GM12873 (cell line): Measurements from ENCODE around the gene ZNF385A.

Source experiments
- TF ChIP-seq, protein P1 (sequence below): IDR thresholded peaks from 2 replicates; pipeline ENCODE4 v1.5.1; 2012; ENCODE audit warnings: low read depth, mild to moderate bottlenecking, moderate library complexity, low read length, control low read depth; ENCODE audit not compliant: insufficient read depth; ENCODE audit errors: missing control alignments

Gene ZNF385A

DNA sequence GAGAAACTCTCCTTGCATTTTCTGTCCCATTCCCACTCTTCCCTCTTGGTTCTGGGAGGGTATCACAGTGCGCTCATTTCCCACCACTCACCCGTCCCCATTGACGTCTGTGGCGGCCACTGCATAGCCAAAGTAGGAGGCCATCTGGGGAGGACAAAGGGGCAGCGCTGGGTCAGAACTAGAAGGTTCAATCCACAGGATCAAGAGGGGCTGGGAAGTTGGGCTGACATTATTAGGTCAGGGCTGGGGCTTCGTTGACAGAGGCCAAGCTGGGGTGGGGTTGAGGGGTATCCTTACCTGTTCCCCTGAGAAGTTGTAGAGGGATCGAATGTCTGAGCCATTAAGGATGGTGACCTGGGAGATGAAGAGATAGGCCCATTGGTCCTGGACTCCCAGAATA is 21.0 kb upstream of the ZNF385A start:
- TF ChIP-seq, protein P1, sequence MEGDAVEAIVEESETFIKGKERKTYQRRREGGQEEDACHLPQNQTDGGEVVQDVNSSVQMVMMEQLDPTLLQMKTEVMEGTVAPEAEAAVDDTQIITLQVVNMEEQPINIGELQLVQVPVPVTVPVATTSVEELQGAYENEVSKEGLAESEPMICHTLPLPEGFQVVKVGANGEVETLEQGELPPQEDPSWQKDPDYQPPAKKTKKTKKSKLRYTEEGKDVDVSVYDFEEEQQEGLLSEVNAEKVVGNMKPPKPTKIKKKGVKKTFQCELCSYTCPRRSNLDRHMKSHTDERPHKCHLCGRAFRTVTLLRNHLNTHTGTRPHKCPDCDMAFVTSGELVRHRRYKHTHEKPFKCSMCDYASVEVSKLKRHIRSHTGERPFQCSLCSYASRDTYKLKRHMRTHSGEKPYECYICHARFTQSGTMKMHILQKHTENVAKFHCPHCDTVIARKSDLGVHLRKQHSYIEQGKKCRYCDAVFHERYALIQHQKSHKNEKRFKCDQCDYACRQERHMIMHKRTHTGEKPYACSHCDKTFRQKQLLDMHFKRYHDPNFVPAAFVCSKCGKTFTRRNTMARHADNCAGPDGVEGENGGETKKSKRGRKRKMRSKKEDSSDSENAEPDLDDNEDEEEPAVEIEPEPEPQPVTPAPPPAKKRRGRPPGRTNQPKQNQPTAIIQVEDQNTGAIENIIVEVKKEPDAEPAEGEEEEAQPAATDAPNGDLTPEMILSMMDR: no peak

DNA sequence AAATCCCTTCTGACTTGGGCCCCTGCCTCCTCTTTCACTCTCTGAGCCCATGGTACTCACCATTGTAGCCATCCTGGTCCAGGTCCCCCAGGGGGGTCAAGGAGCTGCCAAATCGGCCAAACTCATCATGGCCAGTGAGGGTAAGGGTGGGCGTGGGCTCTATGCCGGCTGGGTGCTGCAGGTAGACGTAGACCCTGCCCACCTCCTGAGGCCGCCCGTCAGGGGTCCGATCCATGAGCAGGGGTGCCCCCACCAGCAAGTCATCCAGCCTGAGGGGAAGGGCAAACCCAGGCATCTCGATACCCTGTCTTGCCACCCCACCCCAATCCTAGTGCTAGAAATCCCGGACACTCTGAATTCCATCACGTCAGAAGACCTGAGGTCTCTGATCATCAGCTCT is 20.6 kb upstream of the ZNF385A start:
- TF ChIP-seq, protein P1: no peak

DNA sequence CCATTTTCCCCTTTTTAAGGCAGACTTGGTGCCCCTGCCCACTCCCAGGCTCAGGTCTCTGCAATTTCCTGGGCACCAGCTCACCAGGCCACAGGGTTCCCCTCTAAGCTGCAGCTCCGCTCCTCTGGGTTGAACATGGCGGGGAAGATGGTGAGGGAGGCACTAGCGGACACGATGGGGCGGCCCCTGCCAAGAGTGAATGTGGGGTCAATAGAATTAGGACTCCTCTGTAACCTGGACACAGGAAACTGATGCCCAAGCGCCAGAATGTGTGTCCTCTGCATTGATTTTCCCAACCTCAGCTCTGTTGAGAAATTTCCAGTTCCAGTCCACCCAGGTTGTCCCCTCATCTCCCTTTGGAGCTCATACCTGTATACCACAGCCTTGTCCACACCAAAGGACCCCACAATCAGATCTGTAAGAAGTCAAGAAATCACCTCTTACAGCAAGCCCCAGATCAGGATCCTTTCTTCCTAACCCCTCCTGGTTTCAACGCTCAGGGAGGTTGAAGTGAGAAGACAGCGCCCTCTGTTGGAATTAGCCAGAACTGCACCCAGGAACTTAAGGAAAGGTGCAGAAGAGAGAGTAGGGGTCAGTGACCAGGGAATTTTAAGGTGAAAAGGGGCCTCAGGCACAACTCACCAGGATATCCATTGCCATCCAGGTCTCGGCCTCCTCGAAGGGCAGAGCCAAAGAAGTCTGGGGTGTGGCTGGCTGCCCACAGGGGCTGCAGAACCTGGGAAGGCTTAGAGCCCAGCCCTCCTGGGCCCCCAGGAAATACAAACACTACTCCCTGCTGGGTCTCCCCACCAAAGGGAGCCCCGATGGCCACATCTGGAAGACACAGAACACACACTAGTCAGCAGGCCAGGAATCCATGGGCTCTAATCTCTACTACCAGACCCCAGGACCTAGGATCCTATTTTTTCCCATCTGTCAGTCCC is 19.8 kb upstream of the ZNF385A start:
- TF ChIP-seq, protein P1: peak; percentile 95

DNA sequence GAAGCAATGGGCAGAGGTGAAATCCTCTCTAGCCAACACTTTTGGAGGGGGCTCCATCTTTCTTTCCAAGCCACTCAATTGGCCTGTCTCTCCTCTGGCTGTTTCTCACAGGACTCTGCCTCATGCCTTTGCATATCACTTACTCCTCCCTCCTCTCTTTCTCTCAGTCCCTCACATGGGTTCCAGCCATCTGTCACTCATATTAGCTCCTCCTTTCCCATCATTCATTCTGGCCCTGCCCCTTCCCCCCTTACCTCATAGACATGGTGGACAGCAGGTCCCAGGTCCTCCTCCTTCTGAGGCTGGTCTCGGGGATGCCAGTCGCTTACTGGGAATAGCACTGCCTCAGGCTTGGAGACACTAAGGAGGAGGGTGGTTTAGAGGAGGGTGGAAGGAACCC is 16.6 kb upstream of the ZNF385A start:
- TF ChIP-seq, protein P1: no peak

DNA sequence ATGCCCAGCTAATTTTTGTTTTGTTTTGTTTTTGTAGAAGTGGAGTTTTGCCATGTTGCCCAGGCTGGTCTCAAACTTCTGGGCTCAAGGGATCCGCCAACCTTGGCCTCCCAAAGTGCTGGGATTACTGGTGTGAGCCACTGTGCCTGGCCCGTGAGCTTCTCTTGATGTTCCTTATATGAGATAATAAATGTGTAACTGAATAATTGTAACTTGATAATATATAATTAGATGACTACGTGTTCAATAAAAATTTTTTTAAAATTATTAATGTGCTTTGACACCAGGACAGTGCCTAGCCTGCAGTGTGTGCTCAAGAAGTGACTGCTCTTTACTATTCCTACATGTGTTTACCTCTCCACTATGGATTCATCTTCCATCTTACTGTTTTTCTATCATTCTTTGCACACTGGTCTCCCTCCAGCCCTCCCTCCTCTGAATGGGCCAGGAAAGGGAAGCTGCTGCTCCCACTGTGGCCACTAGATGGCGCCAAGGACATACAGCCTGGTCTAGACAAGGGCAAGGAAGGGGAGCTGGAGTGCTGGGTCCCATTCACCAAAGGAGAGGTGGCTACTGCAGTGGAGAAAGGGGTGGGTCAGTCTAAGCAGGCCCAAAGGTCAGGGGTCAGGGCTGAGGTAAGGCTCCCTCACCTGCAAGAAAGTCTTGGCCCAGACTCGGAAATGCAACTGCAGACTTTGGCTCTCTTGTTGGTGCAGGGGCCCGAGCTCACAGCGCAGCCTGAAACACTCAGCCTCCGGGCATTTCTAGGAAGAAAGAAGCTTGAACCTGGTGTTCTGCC is 14.7 kb upstream of the ZNF385A start:
- TF ChIP-seq, protein P1: peak; percentile 99

DNA sequence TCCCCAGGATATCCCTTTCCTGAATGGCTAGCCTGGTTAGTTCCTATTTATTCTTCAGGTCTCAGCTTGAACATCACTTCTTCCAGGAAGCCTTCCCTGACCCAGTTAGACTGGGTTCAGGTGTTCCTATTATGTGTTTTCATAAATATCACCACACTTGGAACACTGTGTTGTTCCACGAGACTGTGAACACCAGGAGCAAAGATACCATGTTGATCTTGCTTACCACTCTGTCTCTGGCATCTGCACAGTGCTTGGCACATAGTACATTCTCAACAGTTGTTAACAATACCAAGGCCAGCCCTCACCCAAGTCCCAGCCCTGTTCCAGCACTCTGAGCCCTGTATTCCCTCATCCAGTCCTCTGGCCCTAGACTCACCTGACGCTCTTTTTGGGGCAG is 13.7 kb upstream of the ZNF385A start:
- TF ChIP-seq, protein P1: no peak

DNA sequence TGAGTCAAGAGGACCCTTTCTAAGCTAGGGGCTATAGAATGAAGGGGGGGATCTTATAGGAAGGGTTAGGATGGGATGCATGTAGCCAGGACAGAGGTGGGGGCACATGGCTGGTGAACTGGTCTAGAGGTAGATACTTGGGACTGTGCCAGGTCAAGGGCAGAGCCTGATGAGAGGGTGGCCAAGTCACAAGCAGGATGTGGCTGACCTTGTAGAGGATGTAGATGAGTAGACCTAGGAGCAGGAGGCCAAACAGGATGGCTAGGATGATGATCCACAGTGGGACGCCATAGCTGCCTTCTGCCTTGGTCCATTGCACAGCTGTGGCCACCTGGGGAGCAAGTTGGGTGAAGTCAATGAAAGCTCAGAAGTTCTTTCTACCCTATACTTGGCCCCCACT is 12.6 kb upstream of the ZNF385A start:
- TF ChIP-seq, protein P1: no peak
